Right lobe of liver (tissue), 6 donors: ENCODE results near the gene RPL29. TPM values are rescaled to one million over a fixed set of nuclear protein-coding genes. Genes with fewer than 3 reads are reported as not detected.

Experiments
- ATAC-seq, 4 donors: fragments of 200-7000 bp; cut with Tn5 transposase; one replicate each; pipeline ENCODE4 v1.9.1; 2020; ENCODE audit warnings: mild to moderate bottlenecking in 4 of 4, moderate library complexity in 4 of 4
- DNase-seq, 3 donors: peaks; one replicate each; pipeline ENCODE4 v3.0.0-alpha.2; 2020
- H3K27ac ChIP-seq, 3 donors: fragments of 200-600 bp; one replicate each; pipeline ENCODE4 v1.8.0; 2022
- H3K27me3 ChIP-seq, 2 donors: fragments of 200-600 bp; one replicate each; pipeline ENCODE4 v1.8.0; 2022
- H3K36me3 ChIP-seq, 4 donors: fragments of 200-600 bp; sonication (generic) in 1 of 4; one replicate each; pipeline versions ENCODE4 v1.5.1 to v1.8.0; 2017 to 2022; ENCODE audit warnings: control low read depth in 1 of 4
- H3K4me1 ChIP-seq, 4 donors: fragments of 200-600 bp; sonication (generic) in 1 of 4; one replicate each; pipeline versions ENCODE4 v1.5.1 to v1.8.0; 2017 to 2022; ENCODE audit warnings: control low read depth in 1 of 4
- H3K4me3 ChIP-seq, 3 donors: fragments of 200-600 bp; one replicate each; pipeline ENCODE4 v1.8.0; 2022
- H3K9me3 ChIP-seq, 4 donors: fragments of 200-600 bp; sonication (generic) in 1 of 4; one replicate each; pipeline versions ENCODE4 v1.5.1 to v1.8.0; 2017 to 2022; ENCODE audit warnings: control low read depth in 1 of 4
- CTCF ChIP-seq, 4 donors: fragments of 200-600 bp in 3 of 4; fragments of 450-650 bp in 1 of 4; IDR thresholded peaks; one replicate each; pipeline versions ENCODE4 v1.5.1 to v1.8.0; 2016 to 2022; ENCODE audit warnings: antibody characterized with exemption in 4 of 4, mild to moderate bottlenecking in 2 of 4
- POLR2A ChIP-seq: fragments of 450-650 bp; IDR thresholded peaks from one replicate; pipeline ENCODE4 v1.6.1; 2017; ENCODE audit warnings: antibody characterized with exemption, mild to moderate bottlenecking
- WGBS: methylation state at CpG from one replicate; pipeline ENCODE4 v1.1.6; 2018; ENCODE audit warnings: low coverage, low lambda C conversion rate; ENCODE audit not compliant: insufficient coverage; ENCODE audit errors: missing lambda C conversion rate; 5-methylcytosine and 5-hydroxymethylcytosine counted together
- intact Hi-C, 2 donors: fragments of 100-400 bp; cut with DNase I; formaldehyde crosslinking; loops; one replicate each; pipeline versions ENCODE4 v1.11.2 to v1.14.1; 2022
- total RNA-seq, 6 experiments: library from RNA; depleted of rRNA in 2 of 6; stranded (reverse); fragments of >200 nt in 2 of 6; fragmentation: NEBNext Ultra II Directional in 3 of 6; extraction: Animal tissue kit (Norgen Biotek cat#: 25700) in 3 of 6; gene quantifications; one replicate each; pipeline versions ENCODE4 v1.1.0 to v1.2.4, GENCODE V29; 2016 to 2023
- donor health status: DM: no; HTN: yes; CAD: no.
- donor health status: DM: no; HTN: no; CAD: no.
- donor health status: DM: no; HTN: no; CAD: no.
- donor health status: DM: no; HTN: yes; CAD: no.
- donor health status: DM: no; HTN: yes; CAD: no.

Gene RPL29
- total RNA-seq, 6 experiments from 2014 or later, result 396 to 971 (median 447) TPM

GRCh38 chr3:52001443-52001974 lies 5.8 kb upstream of the RPL29 start:
- Histone ChIP-seq H3K36me3 (no peaks in the 10 kb centered on the region), H3K9me3 (no peaks in the 10 kb centered on the region), H3K27me3 (no peaks in the 10 kb centered on the region), H3K4me1 (peaks cover 0 to 9% (median 0%) of the 10 kb centered on the region in 4 donors), H3K27ac (no peak overlapping the region), H3K4me3 (no peak overlapping the region)
- ATAC-seq (peak; percentile 71 to 78 (median 75)), DNase-seq (peak; percentile 71 to 75 (median 72))
- intact Hi-C loops, result loop anchor here (2.0 to 5.0 kb wide), 3 partner anchors 121 to 143 kb away; no protein-coding TSS in a partner anchor
- peak; percentile 86 to 96 (median 89) for TF ChIP-seq CTCF (IDR thresholded peaks at IDR 0.05)
- no peak for TF ChIP-seq POLR2A
- 6% methylated on average over 2 of the region's 18 CpGs for WGBS

GRCh38 chr3:51999846-52000245 lies 4.2 kb upstream of the RPL29 start:
- no peak for TF ChIP-seq CTCF (IDR thresholded peaks at IDR 0.05)
- TF ChIP-seq POLR2A, result no peak

GRCh38 chr3:51998774-51999173 lies 3.1 kb upstream of the RPL29 start:
- peaks cover 0 to 12% (median 4%) of the 10 kb centered on the region in 4 donors for H3K4me1 ChIP-seq
- peaks cover 0 to 11% (median 8%) of the 10 kb centered on the region in 4 donors for H3K36me3 ChIP-seq
- no peak for ATAC-seq
- TF ChIP-seq CTCF (IDR thresholded peaks at IDR 0.05) (no peak), POLR2A (no peak)
- intact Hi-C loops, result no loop called here
- no peaks in the 10 kb centered on the region for H3K27me3 ChIP-seq
- H3K27ac ChIP-seq, result no peak overlapping the region
- no peak for DNase-seq
- no peaks in the 10 kb centered on the region for H3K9me3 ChIP-seq
- WGBS, result 90% methylated on average over 3 of the region's 7 CpGs
- H3K4me3 ChIP-seq, result no peak overlapping the region

More at GRCh38 chr3:51999846-52000245, 4.2 kb upstream of the RPL29 start:
- Histone ChIP-seq H3K4me3 (no peak overlapping the region), H3K27me3 (no peaks in the 10 kb centered on the region), H3K36me3 (peaks cover 0 to 1% (median under 1%) of the 10 kb centered on the region in 4 donors), H3K27ac (no peak overlapping the region), H3K9me3 (no peaks in the 10 kb centered on the region), H3K4me1 (peaks cover 0 to 4% (median 2%) of the 10 kb centered on the region in 4 donors)
- 71% methylated on average over 1 of the region's 2 CpGs for WGBS
- intact Hi-C loops, result loop anchor here (2.0 to 5.0 kb wide), 3 partner anchors 122 to 145 kb away; no protein-coding TSS in a partner anchor
- DNase-seq (no peak), ATAC-seq (no peak)

GRCh38 chr3:51997935-51998596 lies 2.4 kb upstream of the RPL29 start:
- no peak for DNase-seq
- H3K9me3 ChIP-seq, result no peaks in the 10 kb centered on the region
- no peak overlapping the region for H3K27ac ChIP-seq
- intact Hi-C loops, result no loop called here
- ATAC-seq, result no peak
- H3K4me3 ChIP-seq, result no peak overlapping the region
- 59% methylated on average over 7 of the region's 7 CpGs for WGBS
- peaks cover 0 to 12% (median 4%) of the 10 kb centered on the region in 4 donors for H3K4me1 ChIP-seq
- TF ChIP-seq CTCF (IDR thresholded peaks at IDR 0.05) (no peak), POLR2A (no peak)
- H3K27me3 ChIP-seq, result no peaks in the 10 kb centered on the region
- H3K36me3 ChIP-seq, result peaks cover 0 to 16% (median 8%) of the 10 kb centered on the region in 4 donors
